ENCODE results near the gene ATP11B.
"Not testable (repeated sequence)": the region's sequence is repeated elsewhere in the genome, so short reads cannot be mapped to it uniquely, and the experiment has no call there.

ATP11B gene

GRCh38 chr3:182855076-182855475, 61.8 kb downstream of the ATP11B start:
- TF ChIP-seq CTCF (IDR thresholded peaks at IDR 0.05; ENCODE audit: low read depth, low read length, missing control alignments) = no peak
- DNase-seq (ENCODE audit: low read depth) = no peak
- in situ Hi-C loops (cut with HindIII; ENCODE audit: low sequenced_read_pairs) = no loop called here
- H3K4me3 ChIP-seq (ENCODE audit: low read depth, low read length) = no peak overlapping the region

- no peak overlapping the region for H3K4me3 ChIP-seq (ENCODE audit: low read depth, low read length)
- DNase-seq (ENCODE audit: low read depth) = no peak
- in situ Hi-C loops (cut with HindIII; ENCODE audit: low sequenced_read_pairs) = no loop called here
- TF ChIP-seq CTCF (IDR thresholded peaks at IDR 0.05; ENCODE audit: low read depth, low read length, missing control alignments) = no peak
Observed at GRCh38 chr3:182861348-182861747, 68.0 kb downstream of the ATP11B start.

GRCh38 chr3:182862159-182862860, 69.0 kb downstream of the ATP11B start:
- in situ Hi-C loops (cut with HindIII; ENCODE audit: low sequenced_read_pairs) = no loop called here
- DNase-seq (ENCODE audit: low read depth) = no peak
- TF ChIP-seq CTCF (IDR thresholded peaks at IDR 0.05; ENCODE audit: low read depth, low read length, missing control alignments) = no peak
- no peak overlapping the region for H3K4me3 ChIP-seq (ENCODE audit: low read depth, low read length)

- TF ChIP-seq CTCF (IDR thresholded peaks at IDR 0.05; ENCODE audit: low read depth, low read length, missing control alignments) = no peak
- DNase-seq (ENCODE audit: low read depth) = no peak
- H3K4me3 ChIP-seq (ENCODE audit: low read depth, low read length) = no peak overlapping the region
- in situ Hi-C loops (cut with HindIII; ENCODE audit: low sequenced_read_pairs) = no loop called here
Observed at GRCh38 chr3:182869059-182869458, 75.8 kb downstream of the ATP11B start.

- H3K4me3 ChIP-seq (ENCODE audit: low read depth, low read length); DNase-seq (ENCODE audit: low read depth); in situ Hi-C loops (cut with HindIII; ENCODE audit: low sequenced_read_pairs): not testable (repeated sequence)
Observed at GRCh38 chr3:182870917-182871316, 77.6 kb downstream of the ATP11B start.

- no peak for TF ChIP-seq CTCF (IDR thresholded peaks at IDR 0.05; ENCODE audit: low read depth, low read length, missing control alignments)
- H3K4me3 ChIP-seq (ENCODE audit: low read depth, low read length) = no peak overlapping the region
- DNase-seq (ENCODE audit: low read depth) = no peak
- in situ Hi-C loops (cut with HindIII; ENCODE audit: low sequenced_read_pairs) = no loop called here
Observed at GRCh38 chr3:182879031-182879611, 85.8 kb downstream of the ATP11B start.

GRCh38 chr3:182886497-182886896, 93.2 kb downstream of the ATP11B start:
- in situ Hi-C loops (cut with HindIII; ENCODE audit: low sequenced_read_pairs) = no loop called here
- no peak for DNase-seq (ENCODE audit: low read depth)
- TF ChIP-seq CTCF (IDR thresholded peaks at IDR 0.05; ENCODE audit: low read depth, low read length, missing control alignments) = no peak
- H3K4me3 ChIP-seq (ENCODE audit: low read depth, low read length) = no peak overlapping the region
